NCI-H524 treated with DMSO at 0.1 percent for 48 hours (cell line): Measurements from ENCODE around the gene CMTM4.
"Not testable (repeated sequence)": the region's sequence is repeated elsewhere in the genome, so short reads cannot be mapped to it uniquely, and the experiment has no call there.

Experiments used
- DNase-seq: peaks from one replicate; lab custom pipeline; 2025; lab: John Stamatoyannopoulos, UW

The CMTM4 gene

DNA sequence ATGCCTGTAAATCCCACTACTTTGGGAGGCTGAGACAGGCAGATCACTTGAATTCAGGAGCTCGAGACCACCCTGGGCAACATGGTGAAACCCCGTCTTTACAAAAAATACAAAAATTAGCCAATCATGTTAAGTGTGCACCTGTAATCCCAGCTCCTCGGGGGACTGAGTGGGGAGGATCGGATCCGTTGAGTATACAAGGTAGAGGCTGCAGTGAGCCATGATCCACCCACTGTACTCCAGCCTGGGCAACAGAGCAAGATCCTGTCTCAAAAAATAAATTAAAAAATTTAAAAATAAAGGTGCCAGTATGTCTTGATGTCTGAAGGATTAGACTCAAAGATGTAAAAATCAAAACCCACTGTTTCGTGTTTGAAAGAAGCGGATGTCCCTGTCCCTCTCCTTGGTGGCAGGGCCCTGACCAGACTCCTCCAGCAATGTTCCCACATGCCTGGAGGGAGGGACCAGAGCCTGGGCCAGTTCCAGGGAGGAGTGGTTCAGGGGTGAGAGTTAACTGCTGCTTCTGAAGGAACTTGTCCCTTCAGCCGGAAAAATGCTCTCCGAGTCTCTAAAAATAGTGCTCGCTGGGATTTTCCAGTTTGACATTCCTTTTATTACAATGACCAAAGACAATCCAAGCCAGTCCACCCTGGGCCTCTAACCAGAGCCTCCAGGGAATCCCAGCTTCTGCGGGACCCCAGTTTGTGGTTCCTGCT lies 9.4 kb upstream of the CMTM4 start:
- no peak for DNase-seq

DNA sequence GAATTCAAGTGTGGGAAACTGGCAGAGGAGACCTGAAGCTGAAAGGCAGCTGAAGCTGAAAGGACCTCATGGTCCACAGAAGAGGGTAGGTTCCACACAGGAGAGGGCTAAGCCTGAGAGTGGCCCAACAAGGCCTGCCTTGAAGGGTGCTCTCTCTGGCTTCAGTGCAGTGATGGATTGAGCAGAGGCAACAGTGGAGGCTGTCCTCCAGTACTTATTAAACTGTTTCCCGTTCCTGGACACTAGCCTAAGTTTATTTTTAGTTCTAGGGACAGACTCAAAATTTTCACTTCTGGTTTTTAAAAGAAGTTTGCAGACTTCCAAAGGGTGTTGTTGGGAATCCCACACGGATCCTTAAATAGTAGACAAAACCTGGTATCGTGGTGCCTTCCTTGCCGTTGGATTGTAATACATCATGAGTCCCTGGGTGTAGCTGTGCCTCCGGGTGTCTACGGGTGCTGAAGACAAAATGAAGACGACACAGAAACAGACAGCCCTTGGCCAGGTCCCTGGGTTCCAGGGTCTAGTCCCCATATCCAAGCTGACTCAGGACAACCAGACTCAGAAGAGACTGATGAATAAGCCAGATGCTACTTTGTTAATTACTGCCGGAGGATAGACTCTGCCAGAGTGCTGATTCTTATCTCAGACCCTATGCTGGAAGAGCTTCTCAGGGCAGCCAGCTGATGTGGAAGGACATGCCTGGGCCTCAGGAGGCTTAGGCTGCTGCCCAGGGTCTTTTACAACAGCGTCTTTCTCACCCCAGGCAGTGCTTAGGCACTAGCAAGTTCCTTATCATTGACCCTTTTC lies 7.1 kb upstream of the CMTM4 start:
- DNase-seq, result no peak

DNA sequence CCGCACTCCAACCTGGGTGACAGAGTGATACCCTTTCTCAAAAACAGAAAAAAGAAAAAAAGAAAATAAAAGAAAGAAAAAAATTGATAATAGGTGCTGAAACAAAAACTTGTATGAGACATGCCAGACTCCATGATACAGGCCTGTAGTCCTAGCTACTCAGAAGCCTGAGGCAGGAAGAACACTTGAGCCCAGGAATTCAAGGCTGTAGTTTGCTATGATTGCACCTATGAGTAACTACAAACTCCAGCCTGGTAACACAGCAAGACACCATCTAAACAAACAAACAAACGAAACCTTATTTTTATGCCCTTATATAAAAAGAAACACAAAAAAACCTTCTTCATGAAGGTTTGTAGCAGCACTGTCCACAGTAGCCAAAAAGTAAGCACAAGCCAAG lies 5.0 kb upstream of the CMTM4 start:
- no peak for DNase-seq

DNA sequence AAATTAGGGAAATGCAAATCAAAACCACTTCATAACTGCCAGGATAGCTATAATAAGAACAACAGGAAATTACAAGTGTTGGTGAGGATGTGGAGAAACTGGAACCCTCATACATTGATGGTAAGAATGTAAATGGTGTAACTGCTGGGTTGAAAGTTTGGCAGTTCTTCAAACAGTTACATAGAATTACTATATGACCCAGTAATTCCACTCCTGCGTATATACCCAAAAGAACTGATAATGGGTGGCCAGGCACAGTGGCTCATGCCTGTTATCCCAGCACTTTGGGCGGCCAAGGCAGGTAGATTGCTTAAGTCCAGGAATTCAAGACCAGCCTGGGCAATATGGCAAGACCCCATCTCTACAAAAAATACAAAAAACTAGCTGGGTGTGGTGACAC lies 4.5 kb upstream of the CMTM4 start:
- no peak for DNase-seq

DNA sequence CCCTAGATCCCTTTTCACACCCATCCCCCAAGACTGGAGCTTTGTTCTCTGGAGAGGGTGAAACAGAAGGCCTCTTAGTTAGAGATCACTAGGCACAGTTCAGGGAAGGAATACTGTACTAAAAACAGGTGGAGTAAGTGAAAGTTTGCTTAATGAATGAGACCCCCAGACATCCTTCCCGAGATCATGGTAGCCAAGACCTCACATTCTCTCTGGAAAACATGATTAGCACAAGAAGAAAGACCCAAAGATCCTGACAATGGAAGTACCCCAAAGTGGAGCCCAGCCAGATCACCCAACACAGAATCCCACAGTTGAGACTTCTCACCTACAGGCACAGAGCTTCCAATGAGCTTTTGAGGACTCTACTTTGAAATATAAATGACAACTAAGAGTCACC lies 3.4 kb upstream of the CMTM4 start:
- DNase-seq, result no peak

DNA sequence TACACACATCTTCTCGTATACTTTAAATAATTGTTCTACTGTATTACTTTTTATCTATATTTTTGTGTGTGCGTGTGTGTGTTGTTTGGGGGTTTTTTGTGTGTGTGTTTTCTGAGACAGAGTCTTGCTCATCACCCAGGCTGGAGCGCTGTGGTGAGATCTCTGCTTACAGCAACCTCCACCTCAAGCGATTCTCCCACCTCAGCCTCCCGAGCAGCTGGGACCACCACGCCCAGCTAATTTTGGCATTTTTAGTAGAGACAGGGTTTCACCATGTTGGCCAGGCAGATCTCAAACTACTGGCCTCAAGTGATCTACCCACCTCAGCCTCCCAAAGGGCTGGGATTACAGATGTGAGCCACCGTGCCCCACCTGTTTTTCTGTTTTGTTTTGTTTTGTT lies 1.5 kb upstream of the CMTM4 start:
- DNase-seq, result no peak

DNA sequence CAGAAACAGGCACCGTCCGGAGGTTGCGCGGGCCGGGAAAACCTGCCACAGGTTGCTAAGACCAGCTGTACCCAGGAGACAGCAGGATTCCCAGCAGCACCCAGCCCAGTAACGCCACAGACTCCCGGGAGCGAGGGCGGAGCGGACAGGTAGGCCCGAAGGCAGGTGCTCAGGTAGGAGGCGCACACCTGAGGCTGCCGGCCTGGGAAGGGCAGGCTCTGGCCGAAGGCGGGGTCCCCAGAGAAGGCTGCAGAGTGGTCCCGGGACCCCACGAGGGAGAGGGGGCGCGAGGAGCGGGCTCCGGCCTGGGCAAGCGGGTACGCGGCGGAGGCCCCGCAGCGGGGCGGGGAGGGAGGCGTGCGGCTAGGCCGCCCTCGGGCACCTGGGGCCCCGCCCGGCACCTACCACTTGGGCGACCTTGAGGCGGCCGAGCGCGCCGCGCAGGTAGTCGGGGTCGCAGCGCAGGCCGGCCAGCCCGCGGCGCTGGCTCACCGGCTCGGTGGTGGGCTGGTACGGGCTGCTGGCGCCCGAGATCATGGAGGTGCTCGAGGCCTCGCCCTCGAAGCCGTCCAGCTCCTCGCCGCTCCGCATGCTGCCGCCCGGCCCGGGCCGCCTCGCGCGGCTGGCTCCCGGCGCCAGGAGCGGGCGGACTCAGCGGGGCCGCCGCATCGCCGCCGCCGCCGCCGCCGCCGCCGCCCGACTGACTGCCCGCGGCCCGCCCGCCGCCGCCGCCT lies 441 bp downstream of the CMTM4 start:
- DNase-seq, result no peak

DNA sequence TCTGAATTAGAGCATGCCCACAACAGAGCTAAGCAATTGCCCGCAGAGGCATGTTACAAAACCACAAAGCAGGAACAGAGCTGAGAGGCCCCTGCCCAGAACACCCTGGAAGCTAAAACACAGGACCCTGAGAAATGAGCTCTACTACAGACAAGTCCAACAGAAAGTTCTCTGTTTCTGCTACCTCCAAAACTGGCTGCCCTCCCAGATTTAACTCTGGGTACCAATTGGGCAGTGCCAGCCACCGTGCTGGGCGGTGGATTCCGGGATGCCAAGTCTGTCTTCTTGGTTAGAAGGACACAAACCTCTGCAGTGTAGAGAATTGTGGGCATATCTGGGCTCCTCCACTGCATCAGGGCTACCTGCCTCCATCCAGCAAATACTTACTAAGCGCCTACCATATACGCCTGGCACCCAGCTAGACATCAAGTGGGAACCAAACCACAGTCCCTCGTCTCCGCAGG lies 1.0 kb downstream of the CMTM4 start:
- no peak for DNase-seq

DNA sequence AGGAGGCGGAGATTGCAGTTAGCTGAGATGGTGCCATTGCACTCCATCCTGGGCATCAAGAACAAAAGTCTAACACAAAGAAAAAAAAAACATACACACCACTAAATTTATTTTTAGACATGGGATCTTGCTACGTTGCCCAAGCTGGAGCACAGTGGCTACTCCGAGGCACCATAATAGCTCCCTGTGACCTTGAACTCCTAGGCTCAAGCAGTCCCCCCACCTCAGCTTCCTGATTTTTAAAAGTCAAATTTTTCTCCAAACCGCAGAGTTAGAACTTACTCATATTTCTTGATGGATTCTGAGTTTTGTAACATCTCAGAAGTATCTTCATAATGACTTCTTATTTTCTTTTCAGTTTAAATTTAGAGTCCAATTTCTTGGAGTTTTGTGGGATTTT lies 3.4 kb downstream of the CMTM4 start:
- no peak for DNase-seq

DNA sequence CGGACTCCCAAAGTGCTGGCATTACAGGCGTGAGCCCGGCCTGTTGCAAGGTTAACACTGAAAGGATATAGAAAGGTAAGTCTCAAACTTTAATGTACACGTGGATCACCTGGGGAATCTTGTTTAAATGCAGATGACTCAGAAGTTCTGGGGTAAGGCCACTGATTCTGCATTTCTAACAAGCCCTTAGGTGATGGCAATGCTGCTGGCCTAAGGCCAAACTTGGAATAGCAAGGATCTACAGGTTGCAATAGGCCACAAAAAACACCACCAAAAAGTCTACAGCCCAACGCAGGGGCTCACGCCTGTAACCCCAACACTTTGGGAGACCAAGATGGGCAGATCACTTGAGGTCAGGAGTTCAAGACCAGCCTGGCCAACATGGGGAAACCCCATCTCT lies 4.2 kb downstream of the CMTM4 start:
- DNase-seq, result no peak

DNA sequence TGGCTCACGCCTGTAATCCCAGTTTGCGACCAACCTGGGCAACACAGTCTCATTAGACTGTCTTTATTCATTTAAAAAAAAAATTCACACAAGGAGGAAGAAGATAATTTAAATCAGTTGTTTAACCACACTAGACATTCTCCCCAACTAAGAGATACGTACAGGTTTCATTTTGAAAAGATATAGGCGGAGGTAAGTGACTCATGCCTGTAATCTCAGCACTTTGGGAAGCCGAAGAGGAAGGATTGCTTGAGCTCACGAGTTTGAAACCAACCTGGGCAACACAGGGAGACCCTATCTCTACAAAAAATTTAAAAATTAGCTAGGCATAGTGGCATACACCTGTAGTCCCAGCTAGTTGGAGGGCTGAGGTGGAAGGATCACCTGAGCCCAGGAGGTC lies 5.3 kb downstream of the CMTM4 start:
- no peak for DNase-seq

DNA sequence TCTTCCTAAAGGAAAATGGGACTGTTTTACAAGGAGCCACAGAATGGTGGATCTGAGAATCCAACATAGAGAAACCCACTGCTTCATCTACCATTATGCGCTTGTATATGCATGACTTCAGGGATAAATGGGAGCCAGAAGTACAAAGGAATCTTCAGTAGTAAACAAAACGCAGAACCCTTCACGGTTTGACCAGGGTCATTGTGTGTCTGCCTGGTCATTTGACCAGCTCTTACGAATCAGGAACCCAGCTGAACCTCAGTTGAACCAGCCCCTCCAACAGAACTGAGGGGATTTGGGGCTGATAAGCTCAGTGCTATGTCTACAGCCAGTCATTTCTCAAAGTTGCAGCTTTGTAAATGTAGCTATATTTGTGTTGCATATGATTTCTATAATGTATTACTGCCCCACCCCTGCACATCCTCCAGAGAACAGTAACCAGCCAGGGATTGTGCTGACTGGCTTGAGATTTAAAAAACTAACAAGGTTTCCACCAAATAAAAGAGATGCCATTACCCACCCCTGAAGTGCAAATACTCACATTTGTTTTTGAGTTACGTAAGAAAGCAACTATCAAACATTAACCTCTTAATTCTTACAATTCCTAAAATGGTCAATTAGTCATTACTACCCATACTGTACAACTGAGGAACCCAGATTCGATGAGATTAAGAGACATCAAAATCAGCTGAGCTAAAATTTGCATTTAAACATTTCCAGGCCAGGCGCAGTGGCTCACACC lies 6.3 kb downstream of the CMTM4 start:
- no peak for DNase-seq

DNA sequence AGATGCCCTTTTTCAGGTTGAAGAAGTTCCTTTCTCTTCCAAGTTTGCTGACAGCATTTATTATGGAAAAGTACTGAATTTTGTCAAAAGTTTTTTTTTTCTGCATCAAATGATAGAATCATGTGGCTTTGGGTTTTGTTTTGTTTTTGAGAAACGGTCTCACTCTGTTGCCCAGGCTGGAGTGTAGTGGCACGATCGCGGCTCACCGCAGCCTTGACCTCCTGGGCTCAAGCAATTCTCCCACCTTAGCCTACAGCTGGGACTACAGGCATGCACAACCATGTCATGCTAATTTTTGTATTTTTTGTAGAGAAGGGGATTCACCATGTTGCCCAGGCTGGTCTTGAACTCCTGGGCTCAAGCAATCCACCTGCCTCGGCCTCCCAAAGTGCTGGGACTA lies 7.3 kb downstream of the CMTM4 start:
- DNase-seq, result no peak

DNA sequence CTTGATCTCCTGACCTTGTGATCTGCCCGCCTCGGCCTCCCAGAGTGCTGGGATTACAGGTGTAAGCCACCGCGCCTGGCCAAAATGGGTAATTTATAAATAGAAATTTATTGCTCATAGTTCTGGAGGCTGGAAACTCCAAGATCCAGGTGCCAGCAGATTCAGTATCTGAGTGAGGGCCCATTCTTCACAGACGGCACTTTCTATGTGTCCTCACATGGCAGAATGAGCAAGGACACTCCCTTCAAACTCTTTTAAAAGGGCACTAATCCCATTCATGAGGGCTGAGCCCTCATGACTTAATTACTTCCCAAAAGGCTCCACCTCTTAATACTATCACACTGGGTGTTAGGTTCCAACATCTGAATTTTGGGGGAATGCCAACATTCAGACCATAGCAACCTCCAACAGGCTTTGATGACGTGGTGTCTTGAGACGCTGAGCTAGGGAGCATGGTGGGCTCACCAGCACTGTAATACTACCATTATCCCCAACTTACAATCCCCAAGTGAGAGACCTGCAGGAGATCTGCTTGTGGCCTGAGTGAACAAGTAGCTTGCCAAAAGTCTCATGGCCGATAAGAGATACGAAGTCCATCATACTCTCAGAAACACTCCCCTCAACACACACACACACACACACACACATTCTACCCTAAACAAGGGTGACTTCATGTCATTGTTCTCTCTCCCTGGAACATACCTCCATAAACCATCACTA lies 8.5 kb downstream of the CMTM4 start:
- DNase-seq, result no peak

DNA sequence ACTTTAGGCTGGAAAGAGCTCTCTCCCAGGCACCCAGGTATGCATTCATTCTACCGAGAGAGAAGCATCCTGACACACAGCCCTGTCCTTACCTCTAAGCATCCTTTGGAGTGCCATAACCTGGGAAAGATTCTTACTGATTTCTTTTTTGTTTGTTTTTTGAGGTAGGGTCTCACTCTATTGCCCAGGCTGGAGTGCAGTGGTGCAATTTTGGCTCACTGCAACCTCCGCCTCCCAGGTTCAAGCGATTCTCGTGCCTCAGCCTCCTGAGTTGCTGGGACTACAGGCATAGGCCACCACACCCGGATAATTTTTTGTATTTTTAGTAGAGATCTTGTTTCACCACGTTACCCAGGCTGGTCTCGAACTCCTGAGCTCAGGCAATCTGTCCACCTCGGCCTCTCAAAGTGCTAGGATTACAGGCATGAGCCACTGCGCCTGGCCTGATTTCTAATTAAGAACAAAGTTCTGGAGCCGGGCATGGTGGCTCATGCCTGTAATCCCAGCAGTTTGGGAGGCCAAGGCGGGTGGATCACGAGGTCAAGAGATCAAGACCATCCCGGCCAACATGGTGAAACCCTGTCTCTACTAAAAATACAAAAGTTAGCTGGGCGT lies 10.9 kb downstream of the CMTM4 start:
- not testable (repeated sequence) for DNase-seq

DNA sequence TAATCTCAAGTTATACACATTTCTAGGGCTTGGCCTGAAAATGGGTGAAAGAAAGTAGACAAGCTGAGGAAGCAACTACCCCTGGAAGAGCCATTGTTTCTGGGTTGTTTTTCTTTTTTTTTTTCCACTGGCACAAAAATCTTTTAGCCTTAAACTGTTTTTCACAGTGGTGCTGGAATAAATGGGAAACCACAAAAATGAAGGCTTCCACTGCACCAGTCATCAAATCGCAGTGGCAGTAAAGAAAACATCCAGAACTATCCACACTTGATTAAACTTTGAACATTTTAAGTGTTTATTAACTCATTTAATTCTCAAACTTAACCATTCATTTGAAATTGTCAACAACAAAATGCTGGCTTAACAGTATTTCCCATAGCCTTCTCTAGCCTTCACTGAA lies 14.3 kb downstream of the CMTM4 start:
- DNase-seq, result no peak

DNA sequence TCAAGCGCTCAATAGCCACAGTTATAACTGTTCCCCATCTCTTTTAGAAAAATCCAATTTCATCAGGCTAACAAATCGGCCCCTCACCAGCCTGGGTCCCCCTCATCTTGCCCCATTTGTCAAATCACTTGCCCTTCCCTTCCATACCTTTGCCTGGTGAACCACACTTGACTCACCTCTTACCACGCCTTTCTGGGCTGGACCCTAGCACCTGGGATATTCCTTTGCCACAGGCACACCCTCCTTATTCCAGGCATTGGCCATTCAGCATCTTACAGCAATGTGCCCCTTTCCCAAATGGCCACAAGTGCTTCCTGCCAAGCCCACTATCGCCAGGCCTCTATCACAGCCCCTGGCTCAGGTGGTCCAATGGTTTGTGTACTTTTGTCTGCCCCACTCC lies 14.9 kb downstream of the CMTM4 start:
- DNase-seq, result no peak

DNA sequence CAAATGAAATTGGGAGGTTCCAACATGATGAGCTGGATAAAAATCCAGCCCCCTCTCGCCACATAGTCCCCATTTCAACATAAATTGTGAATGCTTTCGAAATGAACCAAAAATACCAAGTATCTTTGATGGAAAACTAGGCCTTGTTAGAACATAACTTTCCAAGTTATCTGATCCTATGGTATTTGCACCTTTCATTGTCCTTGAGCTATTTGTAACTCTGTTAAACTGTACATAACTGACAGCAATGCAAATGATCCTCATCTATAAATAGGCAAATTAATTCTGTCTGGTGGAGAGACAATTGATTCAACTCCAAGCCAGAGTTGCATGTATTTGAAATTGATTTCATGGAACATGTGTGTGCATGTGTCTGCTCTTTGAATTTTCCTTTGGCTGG lies 18.2 kb downstream of the CMTM4 start:
- DNase-seq, result no peak

DNA sequence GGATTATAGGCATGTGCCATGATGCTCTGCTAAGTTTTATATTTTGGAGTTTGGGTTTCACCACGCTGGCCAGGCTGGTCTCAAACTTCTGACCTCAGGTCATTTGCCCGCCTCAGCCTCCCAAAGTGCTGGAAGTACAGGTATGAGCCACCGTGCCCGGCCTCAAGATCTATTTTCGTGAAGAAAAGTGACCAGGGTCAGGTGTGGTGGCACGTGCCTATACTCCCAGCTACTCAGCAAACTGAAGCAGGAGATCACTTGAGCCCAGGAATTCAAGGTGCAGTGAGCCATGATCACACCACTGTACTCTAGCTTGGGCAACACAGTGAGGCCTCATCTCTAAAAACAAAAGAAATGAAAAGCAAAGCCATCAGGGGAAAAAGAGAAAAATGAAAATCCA lies 18.7 kb downstream of the CMTM4 start:
- DNase-seq, result no peak

DNA sequence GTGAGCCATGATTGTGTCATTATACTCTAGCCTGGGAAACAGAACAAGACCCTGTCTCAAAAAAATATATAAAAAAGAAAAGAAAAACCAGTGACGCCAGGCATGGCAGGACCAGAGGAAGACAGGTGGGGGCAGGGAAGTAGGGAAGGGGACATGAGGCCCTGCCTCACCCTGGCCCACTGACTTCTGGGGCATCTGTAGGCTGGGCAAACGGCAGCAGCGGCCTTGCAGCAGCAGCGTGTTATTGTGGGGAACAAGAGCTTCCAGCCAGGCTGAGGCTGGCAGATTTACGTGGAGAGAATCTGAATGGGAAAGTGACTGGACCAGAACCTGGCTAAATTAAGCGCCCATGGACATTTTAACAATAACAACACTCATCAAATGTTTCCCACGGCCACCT lies 19.4 kb downstream of the CMTM4 start:
- DNase-seq, result no peak

DNA sequence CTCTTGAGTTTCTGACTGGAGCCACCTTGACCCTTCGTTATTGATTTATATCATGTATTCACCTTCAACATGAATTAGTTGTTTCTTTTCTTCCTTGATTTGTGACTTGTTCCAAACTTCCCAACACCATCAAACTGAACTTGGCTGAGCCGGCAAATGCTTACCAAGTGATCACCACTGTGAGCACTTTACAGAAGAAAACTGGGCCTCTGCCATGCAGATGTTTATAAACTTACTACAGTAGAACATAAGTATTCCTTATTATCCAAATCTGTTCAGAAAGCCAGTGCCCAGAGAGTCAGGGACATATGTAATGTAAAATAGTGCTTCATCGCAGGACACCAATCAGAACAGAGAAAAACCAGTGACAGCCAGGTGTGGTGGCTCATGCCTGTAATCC lies 19.9 kb downstream of the CMTM4 start:
- no peak for DNase-seq
